HEK293T (cell line): Measurements from ENCODE around the gene DCTN5.

ENCODE experiments used
- CTCF ChIA-PET: fragments of 350-600 bp; formaldehyde crosslinking; extraction: SDS; loops from one replicate; lab custom pipeline; 2021; ENCODE audit warnings: antibody characterized with exemption, inconsistent platforms; lab: Yijun Ruan, JAX
- POLR2A ChIA-PET: fragments of 350-600 bp; formaldehyde crosslinking; extraction: SDS; loops from one replicate; lab custom pipeline; 2020; ENCODE audit warnings: antibody characterized with exemption, inconsistent platforms; lab: Yijun Ruan, JAX
- DNase-seq: peaks from one replicate; pipeline ENCODE4 v3.0.0; 2012; ENCODE audit warnings: mixed read lengths; ENCODE audit errors: extremely low spot score
- ARNT ChIP-seq: fragments of 450-650 bp; IDR thresholded peaks from 2 replicates; pipeline ENCODE4 v1.6.1; 2017; ENCODE audit warnings: mild to moderate bottlenecking
- BHLHE40 ChIP-seq: fragments of 450-650 bp; IDR thresholded peaks from 2 replicates; pipeline ENCODE4 v1.6.1; 2016; ENCODE audit warnings: mild to moderate bottlenecking, moderate library complexity, borderline replicate concordance
- CTBP1 ChIP-seq: fragments of 450-650 bp; IDR thresholded peaks from 2 replicates; pipeline ENCODE4 v1.6.1; 2016; ENCODE audit warnings: borderline replicate concordance
- ELF4 ChIP-seq: fragments of 450-650 bp; IDR thresholded peaks from 2 replicates; pipeline ENCODE4 v1.6.1; 2017; ENCODE audit warnings: antibody characterized with exemption
- FOXA1 ChIP-seq: fragments of 450-650 bp; IDR thresholded peaks from 2 replicates; pipeline ENCODE4 v1.6.1; 2016; ENCODE audit warnings: mild to moderate bottlenecking
- FOXK2 ChIP-seq: fragments of 450-650 bp; IDR thresholded peaks from 2 replicates; pipeline ENCODE4 v1.6.1; 2016; ENCODE audit warnings: mild to moderate bottlenecking
- FOXM1 ChIP-seq: fragments of 450-650 bp; IDR thresholded peaks from 2 replicates; pipeline ENCODE4 v1.6.1; 2017; ENCODE audit warnings: mild to moderate bottlenecking, borderline replicate concordance
- HDGF ChIP-seq: fragments of 450-650 bp; IDR thresholded peaks from 2 replicates; pipeline ENCODE4 v1.6.1; 2017; ENCODE audit warnings: antibody characterized with exemption, borderline replicate concordance
- L3MBTL2 ChIP-seq: fragments of 450-650 bp; conservative IDR thresholded peaks from 2 replicates; pipeline ENCODE4 v1.6.1; 2016; ENCODE audit warnings: mild to moderate bottlenecking
- LEF1 ChIP-seq: fragments of 450-650 bp; IDR thresholded peaks from 2 replicates; pipeline ENCODE4 v1.6.1; 2017; ENCODE audit warnings: mild to moderate bottlenecking, borderline replicate concordance
- NFRKB ChIP-seq: fragments of 450-650 bp; IDR thresholded peaks from 2 replicates; pipeline ENCODE4 v1.6.1; 2016; ENCODE audit warnings: mild to moderate bottlenecking, moderate library complexity
- PKNOX1 ChIP-seq: fragments of 450-650 bp; IDR thresholded peaks from 2 replicates; pipeline ENCODE4 v1.6.1; 2016
- SP1 ChIP-seq: fragments of 450-650 bp; IDR thresholded peaks from 2 replicates; pipeline ENCODE4 v1.6.1; 2017
- SUZ12 ChIP-seq: fragments of 450-650 bp; IDR thresholded peaks from 2 replicates; pipeline ENCODE4 v1.6.1; 2016; ENCODE audit warnings: mild to moderate bottlenecking
- TARDBP ChIP-seq: fragments of 450-650 bp; IDR thresholded peaks from 2 replicates; pipeline ENCODE4 v1.6.1; 2016
- ZNF384 ChIP-seq: fragments of 450-650 bp; IDR thresholded peaks from 2 replicates; pipeline ENCODE4 v1.6.1; 2016

DCTN5 gene

GRCh38 chr16:23651943-23652468 is 10.7 kb downstream of the DCTN5 start:
- ChIA-PET CTCF (no interaction called here), POLR2A (no interaction called here)
- no peak for DNase-seq
- TF ChIP-seq CTBP1, result no peak
- TF ChIP-seq TARDBP, result no peak
- TF ChIP-seq PKNOX1, result no peak
- TF ChIP-seq L3MBTL2, result no peak
- no peak for TF ChIP-seq ZNF384
- TF ChIP-seq FOXM1, result no peak
- TF ChIP-seq FOXK2, result no peak
- TF ChIP-seq BHLHE40, result no peak
- TF ChIP-seq SP1, result no peak
- no peak for TF ChIP-seq SUZ12
- no peak for TF ChIP-seq FOXA1
- TF ChIP-seq ARNT, result no peak
- TF ChIP-seq LEF1, result no peak
- TF ChIP-seq HDGF, result no peak

- TF ChIP-seq ARNT (no peak), FOXK2 (no peak), TARDBP (no peak), FOXM1 (no peak), SP1 (no peak), L3MBTL2 (no peak), CTBP1 (no peak), PKNOX1 (no peak), BHLHE40 (no peak), LEF1 (no peak), ELF4 (no peak)
- CTCF ChIA-PET, result no interaction called here
- POLR2A ChIA-PET, result no interaction called here
- no peak for DNase-seq
Measured at GRCh38 chr16:23663918-23664317, 22.7 kb downstream of the DCTN5 start.

GRCh38 chr16:23666571-23667354 is 25.5 kb downstream of the DCTN5 start:
- TF ChIP-seq FOXK2 (no peak), HDGF (no peak), PKNOX1 (no peak), CTBP1 (no peak), LEF1 (no peak), ELF4 (no peak), SUZ12 (no peak), TARDBP (no peak), FOXM1 (no peak)
- POLR2A ChIA-PET, result interaction anchor here (1.0 to 2.6 kb wide), 2 partner anchors 10 to 12 kb away, joined by 3 to 7 read pairs; partner anchors contain the start of gene PLK1
- CTCF ChIA-PET, result no interaction called here
- DNase-seq, result no peak

GRCh38 chr16:23667355-23667659 is 26.0 kb downstream of the DCTN5 start:
- ChIA-PET CTCF (no interaction called here), POLR2A (interaction anchor here (1.0 to 2.6 kb wide), 2 partner anchors 10 to 12 kb away, joined by 3 to 7 read pairs; partner anchors contain the start of gene PLK1)
- no peak for DNase-seq
- TF ChIP-seq TARDBP (no peak), HDGF (no peak), LEF1 (no peak), CTBP1 (no peak), BHLHE40 (no peak), NFRKB (no peak), ARNT (no peak), SUZ12 (no peak), FOXA1 (no peak)

- no peak for DNase-seq
- CTCF ChIA-PET, result no interaction called here
- TF ChIP-seq ARNT (no peak), PKNOX1 (no peak)
- POLR2A ChIA-PET, result interaction anchor here (2.6 kb wide), 1 partner anchor 11 kb away, joined by 7 read pairs; the partner anchor contains the start of gene PLK1
Measured at GRCh38 chr16:23668225-23668624, 27.0 kb downstream of the DCTN5 start.

GRCh38 chr16:23668873-23669272 is 27.6 kb downstream of the DCTN5 start:
- TF ChIP-seq CTBP1 (no peak), ELF4 (no peak), FOXM1 (no peak)
- DNase-seq, result no peak
- ChIA-PET CTCF (no interaction called here), POLR2A (interaction anchor here (2.6 kb wide), 1 partner anchor 10 kb away, joined by 7 read pairs; the partner anchor contains the start of gene PLK1)
